SK-N-MC (cell line): ENCODE results near the gene CCNB3.

Experiments
- EZH2 ChIP-seq: fragments of 200-600 bp; sonication (generic); IDR thresholded peaks from one replicate; pipeline ENCODE4 v1.6.1; 2017; ENCODE audit warnings: antibody characterized with exemption
- POLR2AphosphoS5 ChIP-seq: IDR thresholded peaks from 2 replicates; pipeline ENCODE4 v1.6.1; 2012; ENCODE audit warnings: mild to moderate bottlenecking, low read depth, low read length, borderline replicate concordance

DNA sequence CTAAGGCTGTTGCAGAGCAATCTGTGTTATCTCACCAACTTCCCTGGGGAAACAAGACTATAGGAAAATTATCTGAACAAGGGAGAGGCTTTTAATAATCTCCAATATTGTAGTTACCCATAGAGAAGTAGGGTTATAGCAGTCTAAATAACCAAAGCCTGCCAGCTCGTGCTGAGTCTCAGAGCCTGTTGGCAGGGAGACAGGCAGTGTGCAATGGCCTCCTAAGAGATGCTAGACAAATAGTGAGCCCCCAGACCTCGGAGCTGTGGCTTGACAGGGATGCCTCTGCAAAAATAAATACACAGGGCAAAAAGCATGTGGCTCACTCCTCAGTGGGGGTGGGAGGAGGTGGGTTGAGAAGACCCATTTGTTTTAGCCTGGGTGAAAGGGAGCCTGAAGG lies 189.3 kb downstream of the CCNB3 start:
- TF ChIP-seq POLR2AphosphoS5 (no peak), EZH2 (no peak)
